CD4-positive, CD25-positive, alpha-beta regulatory T cell (primary cell): ENCODE measurements around the gene ST7L. TPM values are rescaled to one million over a fixed set of nuclear protein-coding genes. Genes with fewer than 3 reads are reported as not detected.

Experiments used
- ATAC-seq, 2 donors: fragments of 150-1000 bp; cut with Tn5 transposase; one replicate each; pipeline ENCODE4 v1.10.0; 2021; ENCODE audit warnings: low read depth in 2 of 2, moderate number of reproducible peaks in 2 of 2, moderate library complexity in 1 of 2
- DNase-seq, 3 donors: peaks; one replicate each; pipeline versions ENCODE4 v3.0.0 to v3.0.0-alpha.2; 2012 to 2022; ENCODE audit warnings: mixed read lengths in 1 of 3
- H3K27ac ChIP-seq: one replicate; pipeline ENCODE4 v1.7.0; 2013; ENCODE audit warnings: mild to moderate bottlenecking, low read length; ENCODE audit not compliant: insufficient read depth, poor library complexity, severe bottlenecking
- H3K27me3 ChIP-seq: one replicate; pipeline ENCODE4 v1.7.0; 2013; ENCODE audit warnings: low read length; ENCODE audit not compliant: control insufficient read depth, insufficient read depth
- H3K36me3 ChIP-seq: one replicate; pipeline ENCODE4 v1.7.0; 2013; ENCODE audit warnings: mild to moderate bottlenecking, low read length, moderate library complexity; ENCODE audit not compliant: control insufficient read depth, insufficient read depth
- H3K4me1 ChIP-seq: 2 replicates; pipeline ENCODE4 v1.7.0; 2013; ENCODE audit warnings: mild to moderate bottlenecking, low read length; ENCODE audit not compliant: insufficient read depth, control insufficient read depth, poor library complexity, severe bottlenecking
- H3K4me3 ChIP-seq: one replicate; pipeline ENCODE4 v1.7.0; 2013; ENCODE audit warnings: low read depth, mild to moderate bottlenecking, low read length, moderate library complexity
- H3K9me3 ChIP-seq, 2 experiments: 1 replicate in 1 of 2; 2 replicates in 1 of 2; pipeline ENCODE4 v1.7.0; 2013; ENCODE audit warnings: low read length in 2 of 2, mild to moderate bottlenecking in 1 of 2, moderate library complexity in 1 of 2; ENCODE audit not compliant: control insufficient read depth in 2 of 2
- H3K27ac Mint-ChIP-seq, 3 donors: one replicate each; pipeline ENCODE4 v1.8.0; 2020 to 2022; ENCODE audit warnings: mild to moderate bottlenecking in 3 of 3, mixed read lengths in 3 of 3, moderate library complexity in 2 of 3
- H3K27me3 Mint-ChIP-seq: one replicate; pipeline ENCODE4 v1.8.0; 2022; ENCODE audit warnings: mild to moderate bottlenecking, mixed read lengths
- H3K36me3 Mint-ChIP-seq: one replicate; pipeline ENCODE4 v1.8.0; 2020; ENCODE audit warnings: mixed read lengths
- H3K4me1 Mint-ChIP-seq, 4 donors: one replicate each; pipeline ENCODE4 v1.8.0; 2020 to 2022; ENCODE audit warnings: mixed read lengths in 4 of 4, mild to moderate bottlenecking in 1 of 4
- H3K4me3 Mint-ChIP-seq, 4 donors: one replicate each; pipeline ENCODE4 v1.8.0; 2020 to 2022; ENCODE audit warnings: mild to moderate bottlenecking in 4 of 4, mixed read lengths in 4 of 4, moderate library complexity in 3 of 4
- H3K9me3 Mint-ChIP-seq, 7 donors: one replicate each; pipeline ENCODE4 v1.8.0; 2020 to 2022; ENCODE audit warnings: mixed read lengths in 7 of 7, mild to moderate bottlenecking in 3 of 7, moderate library complexity in 2 of 7
- polyA plus RNA-seq, 4 donors: library from polyadenylated mRNA; unstranded; fragments of 300-500 nt; fragmentation: Illumina TruSeq; gene quantifications; one replicate each; pipeline ENCODE4 v1.2.3, GENCODE V29; 2021
- total RNA-seq: library from RNA; stranded (reverse); gene quantifications from one replicate; pipeline ENCODE4 v1.2.3, GENCODE V29; 2022

The ST7L gene
- total and polyA plus RNA-seq, 5 donors from 2014 or later, result 7.7 to 36.8 (median 14.9) TPM

DNA sequence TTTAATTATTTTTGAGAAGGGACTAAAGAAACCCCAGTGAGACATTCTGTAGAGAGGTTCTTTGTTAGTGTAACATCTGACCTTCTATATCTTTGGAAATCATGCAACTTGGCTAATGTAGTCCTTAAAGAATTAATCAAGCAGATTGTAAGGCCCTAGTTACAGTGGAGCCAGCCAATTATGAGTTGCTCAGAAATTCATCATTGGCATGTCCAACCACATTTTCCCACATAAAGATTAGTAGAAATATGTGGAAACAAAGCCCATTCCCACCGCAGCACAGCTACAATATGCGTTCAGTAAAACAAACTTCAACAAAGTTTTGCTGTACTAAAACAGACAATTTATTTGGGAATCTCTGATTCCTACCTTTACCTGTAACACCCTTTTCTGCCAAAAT, 82.4 kb downstream of the ST7L start:
- no peak overlapping the region for H3K4me3 Mint-ChIP-seq
- Histone ChIP-seq H3K36me3 (peaks cover 8% of the 10 kb centered on the region), H3K4me1 (no peaks in the 10 kb centered on the region), H3K9me3 (no peaks in the 10 kb centered on the region), H3K27ac (no peak overlapping the region), H3K27me3 (no peaks in the 10 kb centered on the region), H3K4me3 (no peak overlapping the region)
- H3K4me1 Mint-ChIP-seq, result no peaks in the 10 kb centered on the region
- DNase-seq (no peak), ATAC-seq (no peak)
- H3K27me3 Mint-ChIP-seq, result no peaks in the 10 kb centered on the region
- no peaks in the 10 kb centered on the region for H3K9me3 Mint-ChIP-seq
- H3K36me3 Mint-ChIP-seq, result peaks cover 24% of the 10 kb centered on the region
- H3K27ac Mint-ChIP-seq, result no peak overlapping the region

DNA sequence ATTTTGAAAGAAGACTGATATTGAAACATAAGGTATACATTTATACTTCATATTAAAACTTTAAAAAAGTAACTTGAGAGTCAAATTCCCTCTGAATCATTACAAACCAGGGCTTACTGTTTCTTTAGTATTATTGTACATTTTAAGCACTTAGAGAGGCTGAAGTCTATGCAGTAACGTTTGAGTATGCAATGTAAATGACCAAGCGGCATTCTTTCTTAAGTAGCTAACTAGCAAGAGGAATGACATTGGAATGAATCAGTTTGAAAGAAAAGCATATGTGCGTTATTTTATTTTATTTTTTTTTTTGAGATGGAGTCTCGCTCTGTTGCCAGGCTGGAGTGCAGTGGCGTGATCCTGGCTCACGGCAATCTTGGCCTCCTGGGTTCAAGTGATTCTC, 85.9 kb downstream of the ST7L start:
- no peaks in the 10 kb centered on the region for H3K9me3 ChIP-seq
- H3K4me3 ChIP-seq, result no peak overlapping the region
- H3K4me3 Mint-ChIP-seq, result no peak overlapping the region
- no peak for DNase-seq
- H3K27me3 ChIP-seq, result no peaks in the 10 kb centered on the region
- no peaks in the 10 kb centered on the region for H3K9me3 Mint-ChIP-seq
- no peaks in the 10 kb centered on the region for H3K4me1 ChIP-seq
- no peak overlapping the region for H3K27ac Mint-ChIP-seq
- ATAC-seq, result no peak
- H3K27ac ChIP-seq, result no peak overlapping the region
- no peaks in the 10 kb centered on the region for H3K4me1 Mint-ChIP-seq
- no peaks in the 10 kb centered on the region for H3K36me3 ChIP-seq
- H3K36me3 Mint-ChIP-seq, result peaks cover 11% of the 10 kb centered on the region
- no peaks in the 10 kb centered on the region for H3K27me3 Mint-ChIP-seq

DNA sequence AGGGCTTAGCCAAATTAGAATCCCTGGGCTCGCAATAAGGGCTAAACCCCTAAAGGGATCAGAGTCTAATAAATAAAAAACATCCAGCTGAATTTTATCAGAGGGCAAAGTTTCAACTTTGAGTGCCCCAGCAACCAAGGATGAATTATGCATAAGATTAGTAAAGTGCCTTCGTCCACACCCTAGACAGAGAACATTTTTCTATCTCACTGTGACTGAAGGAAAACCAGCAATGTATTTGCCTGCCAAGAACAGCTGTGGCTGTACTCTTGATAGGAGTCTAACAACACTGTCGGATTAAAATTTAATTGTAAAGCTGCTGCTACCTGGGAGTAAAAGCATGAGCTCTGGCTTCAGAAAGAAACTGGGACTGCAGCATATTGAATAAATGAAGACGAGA, 86.9 kb downstream of the ST7L start:
- Histone ChIP-seq H3K27me3 (no peaks in the 10 kb centered on the region), H3K27ac (no peak overlapping the region), H3K36me3 (no peaks in the 10 kb centered on the region), H3K4me3 (no peak overlapping the region), H3K4me1 (no peaks in the 10 kb centered on the region), H3K9me3 (no peaks in the 10 kb centered on the region)
- no peak overlapping the region for H3K4me3 Mint-ChIP-seq
- DNase-seq, result no peak
- no peaks in the 10 kb centered on the region for H3K9me3 Mint-ChIP-seq
- no peak overlapping the region for H3K27ac Mint-ChIP-seq
- no peak for ATAC-seq
- no peaks in the 10 kb centered on the region for H3K4me1 Mint-ChIP-seq
- H3K36me3 Mint-ChIP-seq, result peaks cover 14% of the 10 kb centered on the region
- H3K27me3 Mint-ChIP-seq, result no peaks in the 10 kb centered on the region

DNA sequence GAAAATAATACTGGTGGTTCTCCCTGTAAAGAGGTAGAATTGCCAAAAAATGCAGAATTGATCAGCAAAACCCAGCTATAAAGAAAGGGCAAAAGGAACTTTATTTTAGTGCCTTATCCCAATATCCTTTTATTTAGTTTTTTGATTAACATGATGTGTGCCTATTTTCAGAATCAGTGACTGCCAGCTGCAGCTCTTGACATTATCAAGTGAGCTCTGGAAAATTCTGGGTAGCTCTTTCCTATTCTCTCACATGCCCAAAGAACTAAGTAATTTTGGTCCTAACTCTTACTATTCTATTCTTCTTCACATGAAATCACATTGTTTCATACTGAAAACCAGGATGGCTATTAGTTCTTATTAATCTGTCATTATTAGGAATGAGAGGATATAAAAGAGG, 88.1 kb downstream of the ST7L start:
- no peaks in the 10 kb centered on the region for H3K27me3 Mint-ChIP-seq

DNA sequence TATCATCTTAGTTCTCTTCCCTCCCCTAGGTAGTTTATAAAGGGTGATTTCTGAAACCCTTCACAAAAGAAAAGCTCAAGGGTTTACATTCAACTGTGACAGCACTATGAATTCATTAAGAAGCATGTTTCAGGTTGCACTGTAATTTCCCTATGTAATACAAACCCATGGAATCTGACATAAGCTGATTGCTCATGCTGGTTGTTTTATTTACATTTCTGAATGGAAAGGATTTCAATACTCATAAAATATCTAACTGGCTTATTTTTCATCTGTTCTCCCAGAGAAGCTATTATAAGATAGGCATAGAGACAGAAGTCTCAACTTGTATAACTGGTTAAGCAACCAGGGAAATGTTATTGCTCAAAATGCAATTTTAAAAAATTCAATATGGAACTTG, 89.6 kb downstream of the ST7L start:
- Mint-ChIP-seq H3K27ac (no peak overlapping the region), H3K27me3 (no peaks in the 10 kb centered on the region), H3K4me1 (no peaks in the 10 kb centered on the region), H3K9me3 (no peaks in the 10 kb centered on the region), H3K4me3 (no peak overlapping the region), H3K36me3 (peaks cover 24% of the 10 kb centered on the region)
- H3K27ac ChIP-seq, result no peak overlapping the region
- DNase-seq, result no peak
- H3K4me1 ChIP-seq, result no peaks in the 10 kb centered on the region
- no peak overlapping the region for H3K4me3 ChIP-seq
- ATAC-seq, result no peak
- H3K9me3 ChIP-seq, result no peaks in the 10 kb centered on the region
- H3K27me3 ChIP-seq, result no peaks in the 10 kb centered on the region
- no peaks in the 10 kb centered on the region for H3K36me3 ChIP-seq

More for the DNA sequence above, 88.1 kb downstream of the ST7L start:
- H3K4me1 Mint-ChIP-seq, result no peaks in the 10 kb centered on the region
- H3K4me3 Mint-ChIP-seq, result no peak overlapping the region
- DNase-seq, result no peak
- H3K36me3 ChIP-seq, result no peaks in the 10 kb centered on the region
- no peaks in the 10 kb centered on the region for H3K27me3 ChIP-seq
- H3K36me3 Mint-ChIP-seq, result peaks cover 19% of the 10 kb centered on the region
- no peak overlapping the region for H3K4me3 ChIP-seq
- no peak overlapping the region for H3K27ac Mint-ChIP-seq
- ATAC-seq, result no peak
- no peaks in the 10 kb centered on the region for H3K4me1 ChIP-seq
- no peaks in the 10 kb centered on the region for H3K9me3 Mint-ChIP-seq
- H3K27ac ChIP-seq, result no peak overlapping the region
- no peaks in the 10 kb centered on the region for H3K9me3 ChIP-seq

DNA sequence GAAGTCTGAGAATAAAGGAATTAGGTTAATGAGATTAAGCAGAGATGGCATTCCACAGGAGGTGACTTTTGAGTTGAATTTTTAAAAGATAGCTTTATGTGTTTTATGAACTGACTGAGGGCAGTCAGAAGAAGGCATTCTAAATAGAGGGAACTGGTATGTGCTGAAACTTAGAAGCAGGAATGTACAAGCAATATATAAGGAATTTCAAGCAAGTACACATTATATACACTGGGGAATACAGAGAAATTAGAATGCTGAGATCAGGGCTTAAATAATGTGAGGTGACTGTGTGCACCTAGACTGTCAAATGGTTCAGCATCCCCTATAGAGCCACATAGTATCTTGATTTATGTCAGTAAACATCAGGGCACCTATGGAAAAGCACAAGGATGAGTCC, 90.9 kb downstream of the ST7L start:
- DNase-seq (no peak), ATAC-seq (no peak)
- Histone ChIP-seq H3K36me3 (no peaks in the 10 kb centered on the region), H3K27ac (no peak overlapping the region), H3K27me3 (no peaks in the 10 kb centered on the region), H3K4me1 (no peaks in the 10 kb centered on the region), H3K4me3 (no peak overlapping the region), H3K9me3 (no peaks in the 10 kb centered on the region)
- Mint-ChIP-seq H3K9me3 (no peaks in the 10 kb centered on the region), H3K4me3 (no peak overlapping the region), H3K4me1 (no peaks in the 10 kb centered on the region), H3K27me3 (no peaks in the 10 kb centered on the region), H3K36me3 (peaks cover 25% of the 10 kb centered on the region), H3K27ac (no peak overlapping the region)

DNA sequence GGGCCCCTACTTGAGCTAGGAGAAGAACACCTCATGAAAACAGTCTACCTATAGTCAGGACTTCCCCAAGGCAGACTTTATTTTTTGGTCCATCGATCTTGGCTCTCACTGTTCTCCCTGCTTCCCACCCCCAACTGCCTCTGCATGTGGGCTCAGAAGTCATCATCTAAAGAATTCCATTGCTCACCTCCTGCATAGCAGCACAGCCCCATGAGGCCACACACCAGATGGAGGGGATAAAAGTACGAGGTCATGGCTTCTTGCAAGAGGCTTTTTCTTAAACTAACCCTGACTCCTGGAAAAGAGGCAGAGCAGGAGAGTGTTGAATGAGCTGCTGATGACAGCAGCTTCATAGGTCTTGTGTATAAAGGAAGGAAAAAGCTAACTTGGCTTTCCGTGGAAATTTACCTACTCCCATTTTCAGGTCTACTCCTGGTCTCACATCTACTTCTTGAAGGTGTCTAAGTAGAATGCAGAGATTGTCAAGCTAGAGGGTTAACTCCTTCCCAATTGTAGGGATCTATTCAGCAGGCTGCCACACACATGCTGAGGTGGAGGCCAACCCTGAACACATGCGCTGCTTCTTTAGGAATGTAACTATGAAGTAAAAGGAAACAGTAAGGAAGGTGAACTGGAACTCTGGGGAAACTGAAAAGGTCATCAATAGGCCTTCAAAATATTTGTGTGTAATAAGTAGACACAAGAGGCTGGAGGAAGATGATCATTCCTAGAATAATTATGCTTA, 91.5 kb downstream of the ST7L start:
- Histone ChIP-seq H3K27ac (no peak overlapping the region), H3K4me3 (no peak overlapping the region), H3K27me3 (no peaks in the 10 kb centered on the region), H3K36me3 (no peaks in the 10 kb centered on the region), H3K9me3 (no peaks in the 10 kb centered on the region), H3K4me1 (no peaks in the 10 kb centered on the region)
- Mint-ChIP-seq H3K9me3 (no peaks in the 10 kb centered on the region), H3K27ac (peak overlapping the region in 1 of 3 donors; percentile 45), H3K27me3 (no peaks in the 10 kb centered on the region), H3K4me3 (no peak overlapping the region), H3K36me3 (peaks cover 25% of the 10 kb centered on the region), H3K4me1 (no peaks in the 10 kb centered on the region)
- ATAC-seq, result no peak
- no peak for DNase-seq

DNA sequence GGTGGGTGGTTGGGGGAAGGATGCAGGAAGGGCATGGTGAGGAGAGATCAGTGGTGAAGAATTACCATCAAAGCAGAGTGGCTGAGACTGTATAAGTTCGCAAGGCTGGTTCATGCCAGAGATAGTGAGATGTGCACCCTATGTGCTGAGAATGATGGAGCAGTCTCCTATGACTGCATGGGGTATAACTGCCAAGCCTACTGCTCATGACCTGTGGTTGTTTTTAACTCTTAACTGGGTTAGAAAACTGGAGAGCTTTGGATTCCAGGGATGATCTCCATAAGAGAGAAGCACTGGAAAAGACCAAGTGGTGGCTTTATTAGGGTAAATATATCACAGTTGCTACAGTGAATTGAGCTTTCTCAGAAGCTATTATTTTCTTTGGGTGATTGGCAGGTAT, 94.0 kb downstream of the ST7L start:
- H3K9me3 Mint-ChIP-seq, result no peaks in the 10 kb centered on the region
- no peaks in the 10 kb centered on the region for H3K27me3 Mint-ChIP-seq
- peaks cover 28% of the 10 kb centered on the region for H3K36me3 Mint-ChIP-seq
- no peak overlapping the region for H3K27ac Mint-ChIP-seq
- H3K36me3 ChIP-seq, result no peaks in the 10 kb centered on the region
- H3K4me1 ChIP-seq, result no peaks in the 10 kb centered on the region
- H3K9me3 ChIP-seq, result no peaks in the 10 kb centered on the region
- H3K27ac ChIP-seq, result no peak overlapping the region
- no peak overlapping the region for H3K4me3 Mint-ChIP-seq
- H3K27me3 ChIP-seq, result no peaks in the 10 kb centered on the region
- H3K4me1 Mint-ChIP-seq, result no peaks in the 10 kb centered on the region
- ATAC-seq (no peak), DNase-seq (no peak)
- H3K4me3 ChIP-seq, result no peak overlapping the region
